HT1080 (cell line): ENCODE data around the gene LIG1. TPM values are rescaled to one million over a fixed set of nuclear protein-coding genes. Genes with fewer than 3 reads are reported as not detected.
"Not testable (repeated sequence)": the region's sequence is repeated elsewhere in the genome, so short reads cannot be mapped to it uniquely, and the experiment has no call there.

Experiments
- DNase-seq: peaks from one replicate; pipeline ENCODE4 v3.0.0-alpha.2; 2015; ENCODE audit warnings: low read depth
- total RNA-seq: library from RNA; depleted of rRNA; stranded (reverse); fragments of >200 nt; shearing (Covaris generic); gene quantifications from 2 replicates; pipeline ENCODE4 v1.2.3, GENCODE V29; 2014; rRNA removed

The LIG1 gene
- total RNA-seq, 1 experiment from 2014 or later: 86.5 TPM

GRCh38 chr19:48088991-48089390 is 81.2 kb downstream of the LIG1 start:
- not testable (repeated sequence) for DNase-seq

- no peak for DNase-seq
These were observed 84.0 kb downstream of the LIG1 start for GRCh38 chr19:48085904-48086864.

GRCh38 chr19:48085076-48085475 is 85.1 kb downstream of the LIG1 start:
- DNase-seq: no peak

GRCh38 chr19:48081106-48081505 is 89.0 kb downstream of the LIG1 start:
- no peak for DNase-seq

GRCh38 chr19:48070177-48070769 is 99.9 kb downstream of the LIG1 start:
- not testable (repeated sequence) for DNase-seq

GRCh38 chr19:48069435-48069834 is 100.7 kb downstream of the LIG1 start:
- DNase-seq: no peak

Other genes starting within 250 kb of the LIG1 start
- gene BSPH1, start 178.2 kb downstream of the LIG1 start, total RNA-seq: not detected in 2 replicates
- gene ELSPBP1, start 175.7 kb downstream of the LIG1 start, total RNA-seq: not detected in 2 replicates
- gene CABP5, start 126.3 kb downstream of the LIG1 start, total RNA-seq: not detected in 2 replicates
- 1.6 and 1.9 TPM in 2 replicates for gene PLA2G4C, start 59.5 kb downstream of the LIG1 start, total RNA-seq
- 1.7 and 1.8 TPM in 2 replicates for gene ZSWIM9, start 336 bp upstream of the LIG1 start, total RNA-seq
- gene CARD8, start 85.6 kb upstream of the LIG1 start, total RNA-seq: 17.1 and 19.0 TPM in 2 replicates
- gene ZNF114, start 99.7 kb upstream of the LIG1 start, total RNA-seq: 1.8 and 2.5 TPM in 2 replicates
- 379 and 513 TPM in 2 replicates for gene EMP3, start 155.2 kb upstream of the LIG1 start, total RNA-seq
- 5.1 and 6.1 TPM in 2 replicates for gene TMEM143, start 193.6 kb upstream of the LIG1 start, total RNA-seq
- not detected in 2 replicates for gene SYNGR4, start 194.0 kb upstream of the LIG1 start, total RNA-seq
- gene KDELR1, start 221.2 kb upstream of the LIG1 start, total RNA-seq: 67.7 and 115 TPM in 2 replicates
- 0.20 and 0.21 TPM in 2 replicates for gene GRIN2D, start 223.3 kb upstream of the LIG1 start, total RNA-seq